Activated naive CD4-positive, alpha-beta T cell treated with anti-CD3 and anti-CD28 coated beads, Interleukin-2, amount 10 ng/mL, durations not matched to agents 7 days and 5 days (primary cell): ENCODE measurements around the gene NKAIN2.
"Not testable (repeated sequence)": the region's sequence is repeated elsewhere in the genome, so short reads cannot be mapped to it uniquely, and the experiment has no call there.

Source experiments
- CTCF ChIA-PET: fragments of 350-600 bp; sonication (Branson Sonifier 250); formaldehyde crosslinking; loops from one replicate; lab custom pipeline; 2021; ENCODE audit warnings: antibody characterized with exemption; lab: Charles Lee
- DNase-seq: peaks from one replicate; pipeline ENCODE4 v3.0.0-alpha.2; 2020
- H3K27ac Mint-ChIP-seq: one replicate; pipeline ENCODE4 v1.8.0; 2021; ENCODE audit warnings: mild to moderate bottlenecking, moderate library complexity, mixed read lengths
- H3K27me3 Mint-ChIP-seq: one replicate; pipeline ENCODE4 v1.8.0; 2021; ENCODE audit warnings: mild to moderate bottlenecking, mixed read lengths
- H3K36me3 Mint-ChIP-seq: one replicate; pipeline ENCODE4 v1.8.0; 2021; ENCODE audit warnings: mixed read lengths
- H3K4me1 Mint-ChIP-seq: one replicate; pipeline ENCODE4 v1.8.0; 2021; ENCODE audit warnings: mixed read lengths
- H3K4me3 Mint-ChIP-seq: one replicate; pipeline ENCODE4 v1.8.0; 2021; ENCODE audit warnings: mild to moderate bottlenecking, moderate library complexity, mixed read lengths
- H3K9me3 Mint-ChIP-seq: one replicate; pipeline ENCODE4 v1.8.0; 2021; ENCODE audit warnings: mixed read lengths

NKAIN2 gene

GRCh38 chr6:124356811-124357210, 553.1 kb downstream of the NKAIN2 start:
- CTCF ChIA-PET = no interaction called here
- Mint-ChIP-seq H3K36me3 (no peaks in the 10 kb centered on the region), H3K4me1 (no peaks in the 10 kb centered on the region), H3K27ac (no peak overlapping the region), H3K27me3 (no peaks in the 10 kb centered on the region), H3K4me3 (no peak overlapping the region), H3K9me3 (peaks cover 7% of the 10 kb centered on the region)
- no peak for DNase-seq

- Mint-ChIP-seq H3K9me3 (peaks cover 2% of the 10 kb centered on the region), H3K27ac (no peak overlapping the region), H3K27me3 (no peaks in the 10 kb centered on the region), H3K36me3 (no peaks in the 10 kb centered on the region), H3K4me3 (no peak overlapping the region), H3K4me1 (no peaks in the 10 kb centered on the region)
- CTCF ChIA-PET = no interaction called here
- DNase-seq = no peak
Measured at GRCh38 chr6:124368131-124368530, 564.5 kb downstream of the NKAIN2 start.

- Mint-ChIP-seq H3K27me3 (no peaks in the 10 kb centered on the region), H3K36me3 (no peaks in the 10 kb centered on the region), H3K4me1 (no peaks in the 10 kb centered on the region)
Measured at GRCh38 chr6:124371974-124372475, 568.4 kb downstream of the NKAIN2 start.

GRCh38 chr6:124373386-124373785, 569.7 kb downstream of the NKAIN2 start:
- H3K9me3 Mint-ChIP-seq = peaks cover 2% of the 10 kb centered on the region
- H3K4me1 Mint-ChIP-seq = no peaks in the 10 kb centered on the region
- no peaks in the 10 kb centered on the region for H3K36me3 Mint-ChIP-seq
- H3K27ac Mint-ChIP-seq = no peak overlapping the region
- H3K4me3 Mint-ChIP-seq = no peak overlapping the region
- no peaks in the 10 kb centered on the region for H3K27me3 Mint-ChIP-seq
- DNase-seq = no peak
- CTCF ChIA-PET = no interaction called here

More at GRCh38 chr6:124371974-124372475, 568.4 kb downstream of the NKAIN2 start:
- Mint-ChIP-seq H3K27ac (no peak overlapping the region), H3K4me3 (no peak overlapping the region), H3K9me3 (peaks cover 2% of the 10 kb centered on the region)
- no peak for DNase-seq
- CTCF ChIA-PET = no interaction called here

- Mint-ChIP-seq H3K4me1 (no peaks in the 10 kb centered on the region), H3K27me3 (no peaks in the 10 kb centered on the region), H3K9me3 (no peaks in the 10 kb centered on the region), H3K4me3 (no peak overlapping the region), H3K36me3 (no peaks in the 10 kb centered on the region), H3K27ac (no peak overlapping the region)
- no peak for DNase-seq
- CTCF ChIA-PET = no interaction called here
Measured at GRCh38 chr6:124389127-124389526, 585.5 kb downstream of the NKAIN2 start.

- DNase-seq = no peak
- Mint-ChIP-seq H3K27me3 (no peaks in the 10 kb centered on the region), H3K27ac (no peak overlapping the region), H3K9me3 (no peaks in the 10 kb centered on the region), H3K36me3 (no peaks in the 10 kb centered on the region), H3K4me1 (no peaks in the 10 kb centered on the region), H3K4me3 (no peak overlapping the region)
- CTCF ChIA-PET = no interaction called here
Measured at GRCh38 chr6:124393536-124393935, 589.9 kb downstream of the NKAIN2 start.

- no peak overlapping the region for H3K4me3 Mint-ChIP-seq
- no peak overlapping the region for H3K27ac Mint-ChIP-seq
- no peak for DNase-seq
- no peaks in the 10 kb centered on the region for H3K4me1 Mint-ChIP-seq
- no peaks in the 10 kb centered on the region for H3K9me3 Mint-ChIP-seq
- CTCF ChIA-PET = no interaction called here
- H3K36me3 Mint-ChIP-seq = no peaks in the 10 kb centered on the region
- H3K27me3 Mint-ChIP-seq = no peaks in the 10 kb centered on the region
Measured at GRCh38 chr6:124396361-124396760, 592.7 kb downstream of the NKAIN2 start.

GRCh38 chr6:124400261-124400999, 596.8 kb downstream of the NKAIN2 start:
- H3K4me1 Mint-ChIP-seq = no peaks in the 10 kb centered on the region
- no peaks in the 10 kb centered on the region for H3K27me3 Mint-ChIP-seq
- no peak overlapping the region for H3K27ac Mint-ChIP-seq
- DNase-seq = no peak
- H3K36me3 Mint-ChIP-seq = no peaks in the 10 kb centered on the region
- H3K9me3 Mint-ChIP-seq = no peaks in the 10 kb centered on the region
- CTCF ChIA-PET = no interaction called here
- H3K4me3 Mint-ChIP-seq = no peak overlapping the region

- H3K36me3 Mint-ChIP-seq, H3K4me3 Mint-ChIP-seq, H3K4me1 Mint-ChIP-seq, DNase-seq, H3K27ac Mint-ChIP-seq, H3K27me3 Mint-ChIP-seq, CTCF ChIA-PET: not testable (repeated sequence)
- peaks cover 12% of the 10 kb centered on the region for H3K9me3 Mint-ChIP-seq
Measured at GRCh38 chr6:124410425-124410824, 606.8 kb downstream of the NKAIN2 start.

GRCh38 chr6:124412657-124413056, 609.0 kb downstream of the NKAIN2 start:
- H3K27ac Mint-ChIP-seq, H3K4me3 Mint-ChIP-seq, H3K4me1 Mint-ChIP-seq, DNase-seq, CTCF ChIA-PET, H3K27me3 Mint-ChIP-seq, H3K36me3 Mint-ChIP-seq: not testable (repeated sequence)
- peaks cover 12% of the 10 kb centered on the region for H3K9me3 Mint-ChIP-seq

- Mint-ChIP-seq H3K36me3 (no peaks in the 10 kb centered on the region), H3K9me3 (no peaks in the 10 kb centered on the region), H3K4me3 (no peak overlapping the region), H3K27me3 (no peaks in the 10 kb centered on the region), H3K4me1 (no peaks in the 10 kb centered on the region), H3K27ac (no peak overlapping the region)
- DNase-seq = no peak
- CTCF ChIA-PET = no interaction called here
Measured at GRCh38 chr6:124420116-124420840, 616.6 kb downstream of the NKAIN2 start.

- Mint-ChIP-seq H3K27ac (no peak overlapping the region), H3K4me3 (no peak overlapping the region), H3K9me3 (no peaks in the 10 kb centered on the region), H3K36me3 (no peaks in the 10 kb centered on the region), H3K4me1 (no peaks in the 10 kb centered on the region), H3K27me3 (no peaks in the 10 kb centered on the region)
- DNase-seq = no peak
- CTCF ChIA-PET = no interaction called here
Measured at GRCh38 chr6:124423621-124424020, 620.0 kb downstream of the NKAIN2 start.

- no peak overlapping the region for H3K27ac Mint-ChIP-seq
- H3K4me1 Mint-ChIP-seq = no peaks in the 10 kb centered on the region
- H3K27me3 Mint-ChIP-seq = no peaks in the 10 kb centered on the region
- H3K36me3 Mint-ChIP-seq = no peaks in the 10 kb centered on the region
- no peak overlapping the region for H3K4me3 Mint-ChIP-seq
- DNase-seq = no peak
- H3K9me3 Mint-ChIP-seq = peaks cover 3% of the 10 kb centered on the region
- CTCF ChIA-PET = no interaction called here
Measured at GRCh38 chr6:124430740-124431318, 627.2 kb downstream of the NKAIN2 start.

GRCh38 chr6:124432620-124433019, 629.0 kb downstream of the NKAIN2 start:
- CTCF ChIA-PET = no interaction called here
- Mint-ChIP-seq H3K4me1 (no peaks in the 10 kb centered on the region), H3K9me3 (peaks cover 3% of the 10 kb centered on the region), H3K27ac (no peak overlapping the region), H3K4me3 (no peak overlapping the region), H3K36me3 (no peaks in the 10 kb centered on the region), H3K27me3 (no peaks in the 10 kb centered on the region)
- no peak for DNase-seq
